ENCODE data around the gene C3orf20. TPM values are rescaled to one million over a fixed set of nuclear protein-coding genes. Genes with fewer than 3 reads are reported as not detected.

Gene C3orf20
- total and polyA plus RNA-seq, 2 experiments from 2014 or later, result not detected

GRCh38 chr3:14821151-14821550 is 146.2 kb downstream of the C3orf20 start (continued):
- TF ChIP-seq, protein P1, sequence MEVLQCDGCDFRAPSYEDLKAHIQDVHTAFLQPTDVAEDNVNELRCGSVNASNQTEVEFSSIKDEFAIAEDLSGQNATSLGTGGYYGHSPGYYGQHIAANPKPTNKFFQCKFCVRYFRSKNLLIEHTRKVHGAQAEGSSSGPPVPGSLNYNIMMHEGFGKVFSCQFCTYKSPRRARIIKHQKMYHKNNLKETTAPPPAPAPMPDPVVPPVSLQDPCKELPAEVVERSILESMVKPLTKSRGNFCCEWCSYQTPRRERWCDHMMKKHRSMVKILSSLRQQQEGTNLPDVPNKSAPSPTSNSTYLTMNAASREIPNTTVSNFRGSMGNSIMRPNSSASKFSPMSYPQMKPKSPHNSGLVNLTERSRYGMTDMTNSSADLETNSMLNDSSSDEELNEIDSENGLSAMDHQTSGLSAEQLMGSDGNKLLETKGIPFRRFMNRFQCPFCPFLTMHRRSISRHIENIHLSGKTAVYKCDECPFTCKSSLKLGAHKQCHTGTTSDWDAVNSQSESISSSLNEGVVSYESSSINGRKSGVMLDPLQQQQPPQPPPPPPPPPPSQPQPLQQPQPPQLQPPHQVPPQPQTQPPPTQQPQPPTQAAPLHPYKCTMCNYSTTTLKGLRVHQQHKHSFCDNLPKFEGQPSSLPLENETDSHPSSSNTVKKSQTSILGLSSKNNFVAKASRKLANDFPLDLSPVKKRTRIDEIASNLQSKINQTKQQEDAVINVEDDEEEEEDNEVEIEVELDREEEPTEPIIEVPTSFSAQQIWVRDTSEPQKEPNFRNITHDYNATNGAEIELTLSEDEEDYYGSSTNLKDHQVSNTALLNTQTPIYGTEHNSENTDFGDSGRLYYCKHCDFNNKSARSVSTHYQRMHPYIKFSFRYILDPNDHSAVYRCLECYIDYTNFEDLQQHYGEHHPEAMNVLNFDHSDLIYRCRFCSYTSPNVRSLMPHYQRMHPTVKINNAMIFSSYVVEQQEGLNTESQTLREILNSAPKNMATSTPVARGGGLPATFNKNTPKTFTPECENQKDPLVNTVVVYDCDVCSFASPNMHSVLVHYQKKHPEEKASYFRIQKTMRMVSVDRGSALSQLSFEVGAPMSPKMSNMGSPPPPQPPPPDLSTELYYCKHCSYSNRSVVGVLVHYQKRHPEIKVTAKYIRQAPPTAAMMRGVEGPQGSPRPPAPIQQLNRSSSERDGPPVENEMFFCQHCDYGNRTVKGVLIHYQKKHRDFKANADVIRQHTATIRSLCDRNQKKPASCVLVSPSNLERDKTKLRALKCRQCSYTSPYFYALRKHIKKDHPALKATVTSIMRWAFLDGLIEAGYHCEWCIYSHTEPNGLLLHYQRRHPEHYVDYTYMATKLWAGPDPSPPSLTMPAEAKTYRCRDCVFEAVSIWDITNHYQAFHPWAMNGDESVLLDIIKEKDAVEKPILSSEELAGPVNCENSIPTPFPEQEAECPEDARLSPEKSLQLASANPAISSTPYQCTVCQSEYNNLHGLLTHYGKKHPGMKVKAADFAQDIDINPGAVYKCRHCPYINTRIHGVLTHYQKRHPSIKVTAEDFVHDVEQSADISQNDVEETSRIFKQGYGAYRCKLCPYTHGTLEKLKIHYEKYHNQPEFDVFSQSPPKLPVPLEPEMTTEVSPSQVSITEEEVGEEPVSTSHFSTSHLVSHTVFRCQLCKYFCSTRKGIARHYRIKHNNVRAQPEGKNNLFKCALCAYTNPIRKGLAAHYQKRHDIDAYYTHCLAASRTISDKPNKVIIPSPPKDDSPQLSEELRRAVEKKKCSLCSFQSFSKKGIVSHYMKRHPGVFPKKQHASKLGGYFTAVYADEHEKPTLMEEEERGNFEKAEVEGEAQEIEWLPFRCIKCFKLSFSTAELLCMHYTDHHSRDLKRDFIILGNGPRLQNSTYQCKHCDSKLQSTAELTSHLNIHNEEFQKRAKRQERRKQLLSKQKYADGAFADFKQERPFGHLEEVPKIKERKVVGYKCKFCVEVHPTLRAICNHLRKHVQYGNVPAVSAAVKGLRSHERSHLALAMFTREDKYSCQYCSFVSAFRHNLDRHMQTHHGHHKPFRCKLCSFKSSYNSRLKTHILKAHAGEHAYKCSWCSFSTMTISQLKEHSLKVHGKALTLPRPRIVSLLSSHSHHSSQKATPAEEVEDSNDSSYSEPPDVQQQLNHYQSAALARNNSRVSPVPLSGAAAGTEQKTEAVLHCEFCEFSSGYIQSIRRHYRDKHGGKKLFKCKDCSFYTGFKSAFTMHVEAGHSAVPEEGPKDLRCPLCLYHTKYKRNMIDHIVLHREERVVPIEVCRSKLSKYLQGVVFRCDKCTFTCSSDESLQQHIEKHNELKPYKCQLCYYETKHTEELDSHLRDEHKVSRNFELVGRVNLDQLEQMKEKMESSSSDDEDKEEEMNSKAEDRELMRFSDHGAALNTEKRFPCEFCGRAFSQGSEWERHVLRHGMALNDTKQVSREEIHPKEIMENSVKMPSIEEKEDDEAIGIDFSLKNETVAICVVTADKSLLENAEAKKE (CRISPR knock-in tag; IDR thresholded peaks at IDR 0.05), result no peak
- no peak for TF ChIP-seq EZH2 (IDR thresholded peaks at IDR 0.05; ENCODE audit: low read depth, unreplicated experiment)
- no peak for TF ChIP-seq EZH2phosphoT487 (IDR thresholded peaks at IDR 0.05; ENCODE audit: unreplicated experiment)
- TF ChIP-seq NANOG (IDR thresholded peaks at IDR 0.05; ENCODE audit: borderline replicate concordance), result no peak
- no peak for TF ChIP-seq CREB1 (CRISPR knock-in tag; IDR thresholded peaks at IDR 0.05; ENCODE audit: low read depth)

- DNase-seq (ENCODE audit: low spot score) (no peak), ATAC-seq (no peak)
- Histone ChIP-seq H3K4me1 (ENCODE audit: insufficient read depth) (peaks cover 16% of the 10 kb centered on the region), H2AFZ (no peak overlapping the region), H3K4me2 (no peak overlapping the region), H3K4me3 (no peak overlapping the region), H3K36me3 (ENCODE audit: insufficient read depth) (no peaks in the 10 kb centered on the region), H3K27ac (ENCODE audit: low read depth) (peak overlapping the region; percentile 10; the same call in 1 of the 2 replicates), H4K20me1 (replicated peaks; ENCODE audit: insufficient read depth) (no peaks in the 10 kb centered on the region), H3K79me2 (replicated peaks; ENCODE audit: insufficient read depth) (no peaks in the 10 kb centered on the region), H3K9me2 (ENCODE audit: insufficient read depth) (no peaks in the 10 kb centered on the region), H3F3A (replicated peaks; ENCODE audit: low read depth) (no peaks in the 10 kb centered on the region), H3K27me3 (ENCODE audit: insufficient read depth) (no peaks in the 10 kb centered on the region)
- Mint-ChIP-seq H3K4me3 (no peak overlapping the region), H3K36me3 (ENCODE audit: low read depth) (peaks cover 3% of the 10 kb centered on the region; the same call in 2 of the 3 replicates), H3K27ac (peak overlapping the region; percentile 42; the same call in 1 of the 2 replicates), H3K27me3 (ENCODE audit: insufficient read depth, low read depth, poor library complexity) (peaks cover 15% of the 10 kb centered on the region), H3K4me1 (peaks cover 22% of the 10 kb centered on the region), H3K9me3 (no peaks in the 10 kb centered on the region)
- TF ChIP-seq EZH2phosphoT487 (IDR thresholded peaks at IDR 0.05; ENCODE audit: unreplicated experiment) (no peak), NANOG (IDR thresholded peaks at IDR 0.05; ENCODE audit: borderline replicate concordance) (no peak)
These were observed 147.2 kb downstream of the C3orf20 start for GRCh38 chr3:14822134-14822533.

Other genes starting within 250 kb of the C3orf20 start
- 4.5 and 5.8 TPM in 2 replicates for gene GRIP2, start 134.8 kb upstream of the C3orf20 start, total RNA-seq (2014; rRNA removed; shearing (Covaris generic))
- 3.6 and 3.9 TPM in 2 replicates for gene GRIP2, start 134.8 kb upstream of the C3orf20 start, polyA plus RNA-seq (2016; fragmentation: Nextera tagmentation; extraction: Ambion mirVana)
- 9.2 and 11.2 TPM in 2 replicates for gene CCDC174, start 23.4 kb upstream of the C3orf20 start, total RNA-seq (2014; rRNA removed; shearing (Covaris generic))
- 46.3 and 48.6 TPM in 2 replicates for gene CCDC174, start 23.4 kb upstream of the C3orf20 start, polyA plus RNA-seq (2016; fragmentation: Nextera tagmentation; extraction: Ambion mirVana)
- 12.2 and 19.0 TPM in 2 replicates for gene FGD5, start 143.8 kb downstream of the C3orf20 start, total RNA-seq (2014; rRNA removed; shearing (Covaris generic))
- 6.9 and 7.4 TPM in 2 replicates for gene FGD5, start 143.8 kb downstream of the C3orf20 start, polyA plus RNA-seq (2016; fragmentation: Nextera tagmentation; extraction: Ambion mirVana)